GM18868 (cell line): Measurements from ENCODE around the gene SIK2.

Experiments used
- ATAC-seq: cut with Tn5 transposase; IDR thresholded peaks from one replicate; pipeline ENCODE4 v1.9.1; 2021; ENCODE audit warnings: mild to moderate bottlenecking, moderate library complexity; ENCODE audit not compliant: unreplicated experiment

The SIK2 gene

DNA sequence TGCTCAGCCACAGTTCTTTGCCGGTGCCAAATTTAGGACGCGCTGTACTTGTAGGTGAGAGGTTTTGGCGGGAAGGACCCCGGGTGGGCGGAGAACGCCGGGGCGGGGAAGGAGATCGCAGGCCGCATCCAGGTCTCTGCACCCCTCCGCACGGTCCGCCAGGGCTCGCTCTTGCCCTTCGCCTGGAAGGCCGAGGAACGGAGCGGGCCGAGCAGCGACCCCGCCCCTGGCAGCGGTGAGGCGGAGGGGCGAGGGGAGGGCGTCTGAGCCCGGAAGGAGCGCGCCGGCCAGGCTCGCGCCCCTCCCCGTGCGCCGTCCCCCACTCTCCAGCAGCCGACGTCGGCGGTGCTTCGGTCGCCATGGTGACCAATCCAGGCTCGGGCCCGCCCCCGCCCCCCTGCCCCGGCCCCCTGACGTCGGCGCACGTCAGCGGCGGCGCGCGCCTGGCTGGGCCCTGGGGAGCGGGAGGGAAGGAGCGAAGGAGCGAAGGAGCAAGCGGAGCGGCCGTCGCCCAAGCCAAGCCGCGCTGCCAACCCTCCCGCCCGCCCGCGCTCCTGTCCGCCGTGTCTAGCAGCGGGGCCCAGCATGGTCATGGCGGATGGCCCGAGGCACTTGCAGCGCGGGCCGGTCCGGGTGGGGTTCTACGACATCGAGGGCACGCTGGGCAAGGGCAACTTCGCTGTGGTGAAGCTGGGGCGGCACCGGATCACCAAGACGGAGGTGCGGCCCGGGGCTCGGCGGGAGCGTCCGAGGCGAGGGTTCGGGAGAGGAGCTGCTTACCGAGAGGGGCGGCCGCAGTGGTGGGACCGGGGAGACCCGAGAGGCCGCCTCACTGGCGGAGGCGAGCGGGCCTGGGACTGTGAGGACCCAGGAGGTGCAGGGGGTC is at the start of gene SIK2:
SIK2 (plus strand) TSS at position 471 of the 886 bp plus-strand sequence; CDS start at position 586, 115 bp downstream.
- ATAC-seq: peak; percentile 87

DNA sequence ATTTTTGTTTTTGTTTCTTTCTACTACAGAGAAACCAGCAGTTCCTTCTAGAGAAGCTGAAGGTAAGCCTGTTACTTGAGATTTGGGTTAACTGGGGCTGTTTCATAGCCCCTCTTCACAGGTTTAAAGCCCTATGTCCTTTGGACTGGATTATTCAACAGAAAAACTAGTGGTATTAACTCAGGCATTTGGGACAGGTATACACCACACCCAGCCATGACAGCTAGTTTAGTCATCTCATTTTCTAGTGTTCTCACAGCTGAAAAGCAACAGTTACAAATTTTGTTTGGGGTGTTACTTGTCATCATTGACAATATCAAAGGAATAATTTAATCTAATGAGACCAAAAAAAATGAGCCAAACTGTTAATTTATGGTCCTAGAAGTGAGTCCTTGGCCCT is 47.7 kb upstream of the SIK2 start:
- ATAC-seq: no peak

DNA sequence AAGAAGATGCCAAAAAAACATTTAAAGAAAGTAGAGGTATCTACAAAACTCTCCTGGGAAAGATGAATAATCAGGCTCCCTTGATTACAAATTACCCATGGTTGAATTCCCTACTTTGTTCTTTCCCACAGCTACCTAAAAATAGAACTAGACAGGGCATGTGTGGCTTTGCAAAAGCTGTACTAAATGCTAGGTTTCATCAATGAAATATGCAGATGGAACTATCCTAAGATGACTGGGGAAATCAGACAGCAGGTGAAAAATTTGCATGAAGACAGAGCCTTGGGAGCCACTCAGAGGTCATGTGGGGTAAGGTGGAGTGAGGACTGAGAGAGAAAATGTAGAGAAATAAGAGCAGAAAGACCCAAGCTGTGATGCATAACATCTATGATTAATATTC is 47.0 kb upstream of the SIK2 start:
- no peak for ATAC-seq

DNA sequence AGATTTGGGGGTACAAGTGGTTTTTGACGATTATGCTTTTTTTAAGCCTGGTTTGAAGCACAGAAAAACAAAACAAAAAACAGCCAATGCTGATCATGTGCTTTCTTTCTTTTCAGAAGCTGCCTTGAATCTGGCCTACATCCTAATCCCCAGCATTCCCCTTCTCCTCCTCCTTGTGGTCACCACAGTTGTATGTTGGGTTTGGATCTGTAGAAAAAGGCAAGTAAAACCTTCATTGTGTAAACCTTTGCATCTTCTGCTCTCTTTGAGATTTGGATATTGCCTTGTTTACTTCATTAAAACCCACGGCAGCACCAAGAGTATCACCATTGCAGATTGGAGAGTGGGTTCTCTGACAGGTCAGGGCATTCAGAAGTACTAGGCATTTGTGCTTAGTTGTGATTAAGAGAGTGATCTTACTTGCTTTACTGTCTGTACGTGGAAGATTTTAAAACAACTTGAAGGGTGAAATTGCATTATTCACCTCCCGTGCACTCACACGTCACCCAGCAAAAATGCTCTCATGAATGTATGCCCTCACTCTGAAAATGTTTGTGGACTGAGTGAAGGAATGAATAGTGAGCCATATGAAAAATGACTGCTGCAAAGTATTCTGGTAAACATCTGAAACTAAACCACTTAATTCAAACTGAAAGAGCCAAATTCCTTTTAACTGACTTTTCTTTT is 44.7 kb upstream of the SIK2 start:
- no peak for ATAC-seq

DNA sequence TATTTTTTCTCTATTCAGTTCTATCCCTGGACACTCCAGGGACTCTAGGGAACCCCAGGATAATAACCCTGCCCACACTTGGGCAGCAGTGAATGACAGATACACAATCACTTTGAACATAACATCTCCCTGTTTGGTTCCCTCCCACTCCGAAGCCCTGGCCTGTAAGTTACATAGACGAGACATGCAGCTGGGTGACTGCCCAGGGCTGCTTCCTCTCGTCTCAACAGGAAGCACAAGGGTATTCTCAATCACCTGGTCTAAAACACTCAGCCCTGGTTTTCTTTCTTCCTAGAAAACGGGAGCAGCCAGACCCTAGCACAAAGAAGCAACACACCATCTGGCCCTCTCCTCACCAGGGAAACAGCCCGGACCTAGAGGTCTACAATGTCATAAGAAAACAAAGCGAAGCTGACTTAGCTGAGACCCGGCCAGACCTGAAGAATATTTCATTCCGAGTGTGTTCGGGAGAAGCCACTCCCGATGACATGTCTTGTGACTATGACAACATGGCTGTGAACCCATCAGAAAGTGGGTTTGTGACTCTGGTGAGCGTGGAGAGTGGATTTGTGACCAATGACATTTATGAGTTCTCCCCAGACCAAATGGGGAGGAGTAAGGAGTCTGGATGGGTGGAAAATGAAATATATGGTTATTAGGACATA is 42.3 kb upstream of the SIK2 start:
- ATAC-seq: no peak

DNA sequence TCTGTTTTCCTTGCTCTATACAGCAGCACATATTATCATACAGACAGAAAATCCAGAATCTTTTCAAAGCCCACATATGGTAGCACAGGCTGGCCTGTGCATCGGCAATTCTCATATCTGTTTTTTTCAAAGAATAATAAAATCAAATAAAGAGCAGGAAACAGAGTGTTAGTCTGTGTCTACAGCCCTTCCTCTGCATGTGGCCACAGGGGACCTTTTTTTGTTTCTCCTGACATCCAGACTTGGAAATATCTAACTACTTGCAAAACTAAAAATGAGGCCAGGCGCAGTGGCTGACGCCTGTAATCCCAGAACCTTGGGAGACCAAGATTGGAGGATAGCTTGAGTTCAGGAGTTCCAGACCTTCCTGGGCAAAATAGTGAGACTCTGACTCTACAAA is 41.4 kb upstream of the SIK2 start:
- ATAC-seq: no peak

DNA sequence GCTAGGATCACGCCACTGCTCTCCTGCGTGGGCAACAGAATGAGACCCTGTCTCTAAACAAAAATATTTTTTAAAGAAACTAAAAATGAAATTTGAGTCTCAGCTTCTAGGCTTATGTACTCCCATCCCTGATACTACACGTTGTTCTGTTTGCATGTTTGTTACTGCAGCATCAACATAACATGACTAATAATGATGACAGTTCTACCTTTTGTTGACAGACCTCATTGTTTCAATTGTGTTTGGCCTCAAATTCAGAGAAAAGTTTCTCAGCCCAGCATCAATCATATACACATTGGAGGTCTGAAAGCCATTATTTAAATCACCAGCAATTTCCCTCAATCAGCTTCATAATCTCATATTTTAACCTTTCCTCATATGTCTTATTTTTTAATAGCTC is 40.9 kb upstream of the SIK2 start:
- ATAC-seq: no peak

DNA sequence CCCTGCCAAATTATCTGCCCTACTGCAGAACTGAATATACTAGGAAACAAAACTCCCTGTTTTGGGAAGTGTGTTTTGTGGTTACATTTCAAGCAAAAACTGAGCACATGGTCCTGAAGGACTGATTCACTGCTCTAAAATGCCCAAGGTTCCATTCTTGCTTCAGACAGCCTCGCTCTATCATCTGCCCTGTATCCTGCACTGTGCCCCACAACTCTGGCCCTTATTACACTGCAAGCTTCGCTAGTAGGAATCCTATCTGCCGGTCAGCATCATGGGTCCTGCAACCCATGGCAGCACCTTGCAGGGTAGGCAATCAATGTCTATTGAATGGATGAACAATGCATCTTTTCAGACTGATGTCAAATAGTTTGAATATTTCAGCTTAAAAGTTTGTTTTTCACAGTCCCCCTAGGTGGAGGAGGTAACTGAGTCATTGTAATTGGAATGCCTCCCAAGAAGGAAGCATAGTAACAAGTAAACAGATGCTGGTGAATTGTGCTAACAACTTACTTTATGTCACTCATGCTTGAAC is 40.4 kb upstream of the SIK2 start:
- no peak for ATAC-seq

DNA sequence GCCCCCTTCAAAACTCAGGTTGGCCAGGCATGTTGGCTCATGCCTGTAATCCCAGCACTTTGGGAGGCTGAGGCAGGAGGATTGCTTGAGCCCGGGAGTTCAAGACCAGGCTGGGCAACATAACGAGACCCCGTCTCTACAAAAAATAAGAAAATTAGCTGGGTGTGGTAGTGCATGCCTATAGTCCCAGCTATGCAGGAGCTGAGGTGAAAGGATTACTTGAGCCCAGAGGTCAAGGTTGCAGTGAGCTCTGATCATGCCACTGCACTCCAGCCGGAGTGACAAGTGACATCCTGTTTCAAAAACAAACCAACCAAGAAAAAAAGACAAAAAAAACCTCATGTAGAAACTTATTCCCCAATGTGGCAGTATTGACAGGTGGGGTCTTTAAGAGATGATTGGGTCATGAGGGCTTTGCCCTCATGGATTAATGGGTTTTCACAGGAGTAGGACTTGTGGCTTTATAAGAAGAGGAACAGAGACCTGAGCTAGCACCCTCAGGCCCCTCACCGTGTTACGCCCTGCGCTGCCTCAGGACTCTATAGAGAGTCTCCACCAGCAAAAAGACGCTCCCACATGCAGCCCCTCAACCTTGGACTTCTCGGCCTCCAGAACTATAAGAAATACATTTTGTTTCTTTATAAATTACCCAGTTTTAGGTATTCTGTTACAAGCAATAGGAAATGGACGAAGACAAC is 39.4 kb upstream of the SIK2 start:
- ATAC-seq: no peak

DNA sequence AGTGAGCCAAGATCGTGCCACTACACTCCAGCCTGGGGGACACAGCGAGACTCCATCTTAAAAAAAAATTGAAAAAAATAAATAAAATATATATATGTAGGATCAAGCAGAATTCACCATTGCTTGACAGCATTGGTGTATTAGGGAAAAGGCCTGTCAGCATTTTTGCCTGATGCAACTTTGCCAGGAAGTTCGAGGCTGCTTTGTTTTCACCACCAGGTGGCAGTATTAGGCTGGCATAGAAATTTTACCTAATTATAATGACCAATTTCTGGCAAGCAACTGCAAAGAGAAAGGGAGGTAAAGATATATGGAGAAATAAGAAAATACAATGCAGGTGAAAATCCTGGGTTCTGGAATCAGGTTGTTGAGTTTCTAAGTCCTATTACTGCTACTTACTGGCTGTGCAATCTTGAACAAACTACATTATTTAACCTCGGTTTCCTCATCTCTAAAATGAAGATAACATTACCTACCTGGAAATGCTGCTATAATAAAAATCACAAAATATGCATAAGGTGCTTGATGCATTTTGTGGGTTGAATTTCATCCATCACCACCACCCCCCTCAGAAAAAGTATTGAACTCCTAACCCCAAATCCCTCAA is 37.0 kb upstream of the SIK2 start:
- ATAC-seq: no peak

DNA sequence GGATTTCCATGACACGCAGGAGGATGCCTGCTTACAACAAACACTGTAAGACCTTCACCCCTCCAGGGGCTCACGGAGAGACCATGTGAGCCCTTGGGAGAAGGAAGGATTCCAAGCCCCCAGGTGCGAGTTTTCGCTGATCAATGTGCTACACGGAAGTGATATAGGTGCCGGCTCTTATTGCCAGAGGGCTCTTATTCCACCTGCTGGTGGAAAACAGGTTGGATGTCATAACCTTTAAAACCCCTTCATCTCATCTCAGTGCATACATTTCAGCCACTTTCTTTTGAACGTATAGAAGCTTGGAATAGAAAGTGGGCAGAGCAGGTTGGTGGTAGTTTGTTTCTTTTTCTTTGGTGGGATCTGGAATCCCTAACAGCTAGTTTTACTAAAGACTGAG is 35.9 kb upstream of the SIK2 start:
- no peak for ATAC-seq

DNA sequence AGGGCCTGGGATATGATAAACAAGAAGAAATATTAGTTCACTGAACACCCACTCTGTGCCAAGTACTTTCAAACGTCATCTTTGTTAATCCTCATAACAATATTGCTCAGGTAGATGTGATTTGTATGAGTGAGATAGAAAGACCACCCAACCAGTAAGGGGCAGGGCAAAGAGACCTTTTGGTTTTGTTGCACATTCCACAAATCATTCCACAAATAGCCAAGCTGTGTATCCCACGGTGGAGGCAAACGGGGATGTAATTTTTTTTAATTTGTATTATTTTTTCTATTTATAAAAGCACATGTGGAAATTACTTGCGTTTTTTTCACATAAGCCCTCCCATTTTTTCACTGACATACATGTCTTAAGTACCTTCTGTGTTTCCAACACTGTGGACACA is 32.8 kb upstream of the SIK2 start:
- ATAC-seq: no peak

DNA sequence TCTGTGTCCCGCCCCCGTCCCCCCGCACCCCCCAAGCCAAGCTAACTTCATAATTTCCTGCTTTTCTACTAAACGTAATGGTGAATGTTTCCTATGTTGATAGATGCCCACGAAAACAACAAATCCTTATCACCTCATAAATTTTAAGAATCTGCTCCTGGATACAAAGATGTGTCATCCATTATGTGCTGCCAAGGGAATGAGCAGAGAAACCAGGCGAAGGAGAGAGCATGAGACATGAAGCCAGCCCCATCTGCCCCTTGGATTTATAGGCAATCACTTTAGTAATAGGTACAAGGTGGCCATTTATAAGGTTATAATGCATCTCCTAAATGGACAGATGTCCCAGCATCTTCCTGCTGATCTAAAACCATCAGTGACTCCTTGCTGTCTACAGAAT is 31.5 kb upstream of the SIK2 start:
- no peak for ATAC-seq

DNA sequence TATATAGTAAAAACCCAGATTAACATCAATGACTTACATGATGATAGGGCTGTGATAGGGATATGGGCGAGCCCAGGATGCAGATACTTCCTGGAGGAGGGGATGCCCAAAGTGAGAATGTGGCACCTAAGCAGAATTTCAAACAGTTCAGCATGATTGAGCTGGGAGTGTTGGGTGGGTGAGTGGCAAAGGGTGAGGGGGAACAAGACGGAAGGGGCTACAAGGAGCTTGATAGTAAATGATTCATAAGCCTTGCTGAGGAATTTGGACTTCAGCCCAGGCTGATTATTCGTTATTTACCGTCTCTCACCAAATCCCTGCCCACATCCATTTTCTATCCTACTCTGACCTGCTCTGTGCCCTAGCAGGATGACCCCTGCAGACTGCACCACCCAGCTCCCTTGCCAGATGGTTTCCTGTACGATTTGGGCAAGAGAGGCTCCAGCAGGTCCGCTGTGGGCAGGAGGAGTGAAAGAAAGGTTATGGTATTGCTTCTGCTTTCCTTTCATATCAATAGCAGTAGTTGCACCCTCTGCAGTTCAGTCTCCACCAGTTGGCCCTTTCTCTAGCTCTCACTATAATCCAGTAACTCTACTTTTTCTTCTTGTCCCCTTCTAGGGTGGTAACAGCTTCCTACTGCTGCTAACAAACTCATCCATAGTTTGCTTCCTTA is 30.3 kb upstream of the SIK2 start:
- ATAC-seq: no peak

DNA sequence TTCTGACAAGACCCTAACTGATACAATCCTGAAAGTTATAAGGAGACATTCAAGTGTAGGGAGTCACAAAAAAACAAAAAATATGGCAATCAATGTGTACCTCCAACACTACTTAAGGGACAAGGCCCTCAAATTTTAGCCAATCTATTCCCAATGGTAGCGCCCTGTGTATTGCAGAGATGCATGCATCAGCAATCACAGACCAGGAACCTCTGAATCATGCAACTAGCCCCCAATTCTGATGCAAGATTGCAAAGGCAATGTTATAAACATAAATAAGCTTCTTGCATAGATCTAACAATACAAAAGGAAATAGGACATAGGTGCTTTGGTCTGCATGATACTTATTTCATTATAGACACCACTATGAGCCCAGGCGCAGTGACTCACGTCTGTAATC is 29.7 kb upstream of the SIK2 start:
- ATAC-seq: no peak

DNA sequence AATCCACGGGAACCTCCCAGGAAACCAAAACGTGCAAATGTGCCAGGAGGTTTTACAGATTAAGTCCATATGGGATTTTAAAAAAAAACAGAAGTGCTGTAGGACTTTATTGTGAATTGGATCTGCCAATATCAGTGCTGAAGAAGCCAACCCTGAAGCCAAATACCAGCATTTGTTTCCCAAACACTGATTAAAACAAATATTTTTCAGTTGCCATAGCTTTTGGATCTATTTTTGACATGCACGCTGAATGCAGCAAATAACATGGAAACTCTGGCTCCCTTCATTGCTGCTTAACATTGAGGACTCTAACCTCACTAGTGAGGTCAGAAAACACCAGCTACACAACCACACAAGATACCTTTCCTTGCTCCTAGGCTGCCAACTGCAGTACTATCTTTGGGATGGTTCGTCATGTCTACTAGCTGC is 28.4 kb upstream of the SIK2 start:
- no peak for ATAC-seq

DNA sequence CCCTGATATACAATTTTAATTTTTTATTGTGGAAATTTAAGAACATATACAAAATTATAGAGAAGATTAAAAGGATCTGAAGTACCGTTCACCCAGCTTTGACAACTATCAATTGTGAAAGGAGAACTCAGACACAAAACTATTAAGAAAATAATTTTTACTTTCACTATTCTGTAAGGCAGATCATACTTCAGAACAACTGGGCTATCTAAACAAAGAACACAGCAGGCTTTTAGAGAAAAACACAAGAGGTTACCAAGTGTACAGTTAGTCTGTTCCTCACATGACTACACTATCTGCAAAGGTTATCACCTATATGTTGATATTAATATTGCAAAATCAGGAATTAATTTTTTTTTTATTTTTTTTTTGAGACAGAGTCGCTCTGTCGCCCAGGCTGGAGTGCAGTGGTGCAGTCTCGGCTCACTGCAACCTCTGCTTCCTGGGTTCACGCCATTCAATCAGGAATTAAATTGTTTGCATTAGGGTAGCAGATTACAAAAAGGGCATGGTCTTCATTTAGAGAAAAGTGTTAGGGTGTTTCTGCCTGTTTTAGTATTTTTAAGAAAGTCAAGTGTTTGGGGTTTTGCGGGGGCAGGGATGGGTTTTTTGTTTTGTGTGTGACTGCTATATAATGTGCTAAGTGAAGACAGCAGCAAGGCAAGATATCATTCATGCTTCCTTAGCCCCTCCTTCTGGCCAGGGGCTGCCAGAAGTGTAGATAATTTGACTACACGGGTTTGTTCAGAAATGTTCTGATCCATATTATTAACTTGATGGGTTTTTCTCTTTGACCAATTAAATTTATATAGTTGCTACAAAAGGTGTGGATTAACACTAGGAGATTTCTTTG is 27.6 kb upstream of the SIK2 start:
- no peak for ATAC-seq

DNA sequence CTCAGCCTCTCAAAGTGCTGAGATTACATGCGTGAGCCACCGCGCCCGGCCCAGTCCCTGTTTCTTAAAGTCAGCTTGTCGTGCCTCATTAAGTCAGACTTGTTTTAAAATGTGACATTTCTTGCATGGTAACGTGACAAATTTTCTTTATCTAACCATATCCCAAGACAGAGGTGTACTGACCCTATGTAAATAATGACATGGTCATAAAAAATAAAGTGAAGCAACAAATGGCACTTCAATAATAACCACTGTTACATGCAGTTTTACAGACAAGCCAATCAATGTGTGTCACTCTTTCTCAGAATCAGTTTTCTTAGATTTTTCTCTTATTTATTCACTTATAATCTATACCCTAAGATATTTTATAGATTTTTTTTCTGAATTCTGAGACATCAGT is 26.5 kb upstream of the SIK2 start:
- ATAC-seq: no peak

DNA sequence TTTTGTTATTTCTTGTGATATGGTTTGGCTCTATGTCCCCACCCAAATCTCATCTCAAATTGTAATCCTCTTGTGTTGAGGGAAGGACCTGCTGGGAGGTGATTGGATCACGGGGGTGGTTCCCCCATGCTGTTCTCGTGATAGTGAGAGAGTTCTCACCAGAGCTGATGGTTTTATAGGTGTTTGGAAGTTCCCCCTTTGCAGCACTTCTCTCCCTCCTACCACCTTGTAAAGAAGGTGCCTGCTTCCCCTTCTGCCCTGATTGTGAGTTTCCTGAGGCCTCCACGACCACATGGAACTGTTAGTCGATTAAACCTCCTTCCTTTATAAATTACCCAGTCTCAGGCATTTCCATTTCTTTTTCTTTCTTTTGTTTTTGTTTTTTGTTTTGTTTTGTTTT is 24.4 kb upstream of the SIK2 start:
- ATAC-seq: no peak
